Stimulated activated CD4-positive, alpha-beta T cell treated with anti-CD3 and anti-CD28 coated beads, Interleukin-4, amount 100 ng/mL, for 1 hour (primary cell): Measurements from ENCODE around the gene BSCL2.
"Not testable (repeated sequence)": the region's sequence is repeated elsewhere in the genome, so short reads cannot be mapped to it uniquely, and the experiment has no call there.

Experiments
- DNase-seq: peaks from one replicate; pipeline ENCODE4 v3.0.0-alpha.2; 2020

Gene BSCL2

GRCh38 chr11:62707277-62707861 is at the start of gene BSCL2, which contains the start of gene GNG3:
BSCL2 (minus strand) TSS chr11:62707424; CDS start chr11:62707195, 229 bp downstream.
GNG3 (plus strand) TSS chr11:62707676; CDS start chr11:62708296, 620 bp downstream.
- DNase-seq, result no peak

GRCh38 chr11:62755086-62755615 is 47.9 kb upstream of the BSCL2 start:
- DNase-seq, result no peak

GRCh38 chr11:62753736-62754603 is 46.7 kb upstream of the BSCL2 start, which contains the start of gene ZBTB3:
ZBTB3 (minus strand) TSS chr11:62754160; CDS start chr11:62753664, 496 bp downstream.
- DNase-seq, result peak; percentile 94

DNA sequence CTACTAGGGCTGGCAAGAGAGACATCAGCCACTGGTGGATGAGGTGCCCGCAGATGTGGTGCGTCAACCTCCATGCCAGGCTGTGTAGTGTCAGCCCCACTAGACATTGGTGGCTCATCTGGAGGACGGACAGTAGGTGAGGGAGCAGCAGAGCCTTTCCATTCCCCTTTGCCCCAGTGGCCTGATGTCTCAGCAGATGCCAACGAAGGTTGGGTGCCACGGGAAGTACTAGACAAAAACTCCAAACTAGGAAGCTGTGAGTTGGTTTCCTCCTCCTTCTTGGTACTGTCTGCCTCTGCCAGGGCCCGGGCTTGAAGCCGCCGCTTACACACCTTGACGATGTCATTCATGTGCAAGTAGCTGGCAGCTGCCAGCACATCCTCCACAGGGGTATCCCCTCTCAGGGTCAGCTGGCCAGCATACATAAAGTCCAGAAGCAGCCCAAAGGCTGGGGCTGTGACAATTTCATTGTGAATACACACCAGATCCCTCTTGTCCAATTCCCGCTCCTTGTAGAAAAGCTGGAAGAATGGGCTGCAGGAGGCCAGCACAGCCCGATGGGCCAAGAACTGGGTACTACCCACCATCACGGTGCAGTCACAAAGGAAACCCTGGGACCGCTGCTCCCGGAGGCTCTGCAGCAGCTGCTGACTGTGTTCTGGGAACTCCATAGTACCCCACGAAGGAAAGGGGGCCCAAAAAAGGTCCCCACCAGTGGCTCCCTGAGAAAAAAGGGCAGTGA is 45.9 kb upstream of the BSCL2 start:
- no peak for DNase-seq

DNA sequence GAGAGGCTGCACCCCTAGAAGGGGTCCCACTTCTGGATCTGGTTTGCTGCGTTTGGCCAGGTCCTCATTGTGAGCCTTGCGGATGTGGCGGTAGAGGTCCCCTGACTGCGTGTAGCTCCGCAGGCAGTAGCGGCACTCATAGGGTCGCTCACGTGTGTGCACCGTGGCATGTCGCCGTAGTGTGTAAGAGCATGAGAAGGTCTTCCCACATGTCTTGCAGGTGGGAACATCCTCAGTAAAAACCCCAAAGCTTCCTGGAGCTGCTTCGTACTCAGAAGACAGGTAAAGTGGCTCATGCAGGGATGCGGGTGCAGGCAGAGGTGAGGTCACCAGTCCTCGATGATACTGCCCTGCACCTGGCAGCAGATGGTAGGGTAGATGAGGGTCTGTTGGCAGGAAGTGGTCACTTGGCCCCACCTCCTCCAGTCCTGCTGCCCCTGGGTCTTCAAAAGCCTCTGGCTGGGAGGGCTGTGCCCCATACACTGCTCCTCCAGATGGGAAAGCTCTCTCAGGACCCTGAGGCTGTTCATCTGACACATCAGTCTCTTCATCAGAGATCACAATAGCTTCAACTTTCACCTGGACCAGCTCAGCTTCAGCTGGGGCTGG is 45.1 kb upstream of the BSCL2 start:
- DNase-seq, result no peak

DNA sequence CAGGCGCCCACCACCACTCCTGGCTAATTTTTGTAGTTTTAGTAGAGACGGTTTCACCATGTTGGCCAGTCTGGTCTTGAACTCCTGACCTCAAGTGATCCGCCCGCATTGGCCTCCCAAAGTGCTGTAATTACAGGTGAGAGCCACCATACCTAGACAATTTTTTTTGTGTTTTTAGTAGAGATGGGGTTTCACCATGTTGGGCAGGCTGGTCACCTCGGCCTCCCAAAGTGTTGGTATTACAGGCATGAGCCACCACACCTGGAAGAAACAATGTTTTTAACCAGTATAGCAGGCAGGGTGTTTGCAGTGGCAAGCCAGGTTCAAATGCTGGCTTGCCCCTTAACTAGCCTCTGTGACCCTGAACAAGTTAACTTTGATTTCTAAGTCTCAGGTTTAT is 42.7 kb upstream of the BSCL2 start:
- not testable (repeated sequence) for DNase-seq

GRCh38 chr11:62747475-62748160 is 40.4 kb upstream of the BSCL2 start:
- DNase-seq, result no peak

GRCh38 chr11:62737196-62737595 is 30.0 kb upstream of the BSCL2 start:
- DNase-seq, result no peak

GRCh38 chr11:62732830-62733229 is 25.6 kb upstream of the BSCL2 start:
- no peak for DNase-seq

- DNase-seq, result not testable (repeated sequence)
Observed at GRCh38 chr11:62730076-62730475, 22.9 kb upstream of the BSCL2 start.

DNA sequence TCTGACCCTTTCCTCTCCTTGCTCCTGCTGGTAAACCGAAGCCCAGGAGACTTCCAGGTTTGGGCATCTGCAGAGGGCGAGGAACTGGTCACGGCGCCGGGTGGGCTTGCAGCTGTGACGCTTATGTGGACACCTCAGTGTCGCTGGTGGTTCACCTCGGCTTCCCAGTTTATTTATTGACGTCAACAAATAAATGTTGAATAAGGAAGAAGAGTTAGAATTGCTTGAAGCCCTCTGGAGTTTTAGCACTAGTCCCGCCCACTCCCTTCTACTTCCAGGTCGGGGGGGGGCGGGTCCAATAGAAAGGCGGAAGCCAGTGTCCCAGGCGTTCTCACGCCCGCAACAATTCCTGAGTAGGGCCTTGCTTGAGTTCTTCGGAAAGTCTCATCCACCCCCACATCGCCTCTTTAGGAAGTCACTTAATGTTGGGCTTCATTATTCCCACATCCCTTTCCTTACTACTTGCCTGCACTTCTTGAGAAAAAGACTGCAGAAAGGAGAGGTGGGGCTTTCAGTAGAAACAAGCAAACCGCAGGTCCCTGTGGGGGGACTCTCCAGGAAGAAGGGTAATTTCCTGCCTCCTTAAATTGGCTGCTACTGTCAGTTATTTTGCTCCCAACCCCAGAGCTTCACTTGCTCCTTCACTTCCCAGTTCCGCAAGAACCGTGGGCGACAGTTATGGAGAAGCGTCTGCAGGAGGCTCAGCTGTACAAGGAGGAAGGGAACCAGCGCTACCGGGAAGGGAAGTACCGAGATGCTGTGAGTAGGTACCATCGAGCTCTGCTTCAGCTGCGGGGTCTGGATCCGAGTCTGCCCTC is 21.2 kb upstream of the BSCL2 start, which contains the start of gene TTC9C:
TTC9C (plus strand) TSS at position 316 of the 818 bp plus-strand sequence; CDS start at position 679, 363 bp downstream.
- peak; percentile 82 for DNase-seq

GRCh38 chr11:62727872-62728170 is 20.6 kb upstream of the BSCL2 start:
- DNase-seq, result peak; percentile 68

GRCh38 chr11:62727165-62727871 is 20.1 kb upstream of the BSCL2 start, which contains the start of gene HNRNPUL2:
HNRNPUL2 (minus strand) TSS chr11:62727457; CDS start chr11:62727156, 301 bp downstream.
- DNase-seq, result peak; percentile 98

GRCh38 chr11:62726915-62727164 is 19.6 kb upstream of the BSCL2 start:
- DNase-seq, result no peak

DNA sequence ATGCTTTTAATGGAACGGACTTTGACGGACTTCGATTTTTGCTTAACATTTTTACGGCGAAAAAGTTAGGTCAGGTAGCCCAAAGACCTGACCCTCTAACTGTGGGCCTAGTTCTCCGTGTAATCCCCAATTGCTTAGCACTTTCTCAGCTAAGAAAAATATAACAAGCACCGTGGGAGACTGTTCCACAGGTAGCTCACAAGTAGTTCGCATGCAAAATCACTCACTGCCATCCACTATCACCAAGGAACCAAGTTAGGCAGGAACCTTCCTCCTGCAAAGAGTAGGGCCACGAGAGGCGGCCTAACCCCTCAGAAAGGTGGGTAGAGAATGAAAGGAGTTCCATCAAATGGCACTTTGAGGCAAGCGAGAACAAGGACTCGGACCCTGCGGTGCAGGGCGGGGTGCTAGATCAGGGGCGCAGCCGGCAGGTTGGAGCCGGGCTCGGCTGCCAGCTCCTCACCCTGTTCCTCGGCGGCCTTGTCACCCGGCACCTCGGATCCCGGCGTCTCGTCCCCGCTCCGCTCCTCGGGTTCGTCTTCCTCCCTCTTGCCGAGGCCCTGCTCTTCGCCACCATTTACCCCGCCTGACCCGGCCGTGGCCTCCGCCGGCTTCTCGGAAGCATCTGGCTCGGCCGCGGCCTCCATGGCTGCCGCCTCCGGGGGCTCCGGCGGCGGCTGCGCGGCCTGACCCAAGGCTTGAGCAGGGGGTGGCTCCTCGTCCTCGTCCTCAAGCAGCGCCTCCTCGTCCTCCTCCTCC is 19.1 kb upstream of the BSCL2 start:
- DNase-seq, result peak; percentile 36

DNA sequence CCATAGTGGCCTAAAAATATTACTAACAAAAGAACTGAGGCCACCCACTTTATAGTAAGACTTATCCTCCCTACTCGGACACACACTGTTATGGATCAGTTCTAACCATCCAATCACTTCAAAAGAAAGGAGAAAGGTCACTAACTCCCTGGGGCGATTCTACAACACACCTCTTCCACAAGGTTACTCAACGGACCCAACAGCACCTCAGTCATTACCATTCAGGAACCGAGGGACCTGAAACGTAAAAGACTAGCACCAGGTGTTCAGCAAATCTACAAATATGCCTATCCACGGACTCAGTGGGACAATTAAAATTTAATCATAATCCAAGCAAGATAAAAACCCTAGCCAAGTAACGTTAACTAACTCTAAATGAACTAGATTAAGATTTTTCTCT is 18.4 kb upstream of the BSCL2 start:
- DNase-seq, result no peak

GRCh38 chr11:62724171-62724570 is 16.9 kb upstream of the BSCL2 start:
- no peak for DNase-seq

GRCh38 chr11:62721994-62722393 is 14.8 kb upstream of the BSCL2 start:
- no peak for DNase-seq

DNA sequence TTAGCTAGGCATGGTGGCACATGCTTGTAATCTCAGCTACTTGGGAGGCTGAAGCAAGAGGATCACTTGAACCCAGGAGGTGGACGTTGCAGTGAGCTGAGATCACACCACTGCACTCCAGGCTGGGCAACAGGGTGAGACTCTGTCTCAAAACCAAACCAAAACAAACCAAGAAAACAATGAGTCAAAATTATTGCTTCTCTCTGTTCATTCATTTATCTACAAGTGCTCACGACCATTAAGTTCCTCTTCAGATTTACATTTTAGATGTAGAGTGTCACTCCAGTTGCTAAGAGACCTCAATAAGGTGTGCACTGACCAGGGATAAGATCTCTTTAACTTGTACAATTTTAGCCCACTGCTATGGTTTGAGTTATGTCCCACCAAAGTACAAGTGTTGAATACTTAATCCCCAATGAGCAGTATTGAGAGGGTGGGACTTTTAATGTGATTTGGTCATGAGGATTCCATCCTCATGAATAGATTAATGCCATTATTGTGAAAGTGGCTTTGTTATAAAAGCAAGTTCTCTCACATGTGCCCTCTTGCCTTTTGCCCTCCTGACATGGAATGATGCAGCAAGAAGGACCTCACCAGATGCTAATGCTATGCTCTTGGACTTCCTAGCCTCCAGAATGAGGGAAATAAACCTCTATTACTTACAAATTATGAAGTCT is 12.2 kb upstream of the BSCL2 start:
- no peak for DNase-seq
